Measurements from ENCODE around the gene TNIP1.

Gene TNIP1

GRCh38 chr5:151068433-151069197 is 12.2 kb downstream of the TNIP1 start:
- no peak overlapping the region for H3K9ac ChIP-seq (ENCODE audit: low read length)
- no peaks in the 10 kb centered on the region for H3K9me3 ChIP-seq (ENCODE audit: control insufficient read depth, low read length)
- H3K4me3 ChIP-seq (ENCODE audit: low read length) = no peak overlapping the region
- peaks cover 3% of the 10 kb centered on the region for H3K36me3 ChIP-seq (ENCODE audit: control insufficient read depth, insufficient read depth, low read length)
- no peaks in the 10 kb centered on the region for H3K27me3 ChIP-seq (ENCODE audit: control insufficient read depth, insufficient read depth, low read length)
- H3K4me1 ChIP-seq (ENCODE audit: control insufficient read depth, insufficient read depth, low read length) = peaks cover 41% of the 10 kb centered on the region

- H3K9ac ChIP-seq (ENCODE audit: low read length) = no peak overlapping the region
- H3K36me3 ChIP-seq (ENCODE audit: control insufficient read depth, insufficient read depth, low read length) = peaks cover 9% of the 10 kb centered on the region
- no peaks in the 10 kb centered on the region for H3K9me3 ChIP-seq (ENCODE audit: control insufficient read depth, low read length)
- no peak overlapping the region for H3K4me3 ChIP-seq (ENCODE audit: low read length)
- H3K27me3 ChIP-seq (ENCODE audit: control insufficient read depth, insufficient read depth, low read length) = no peaks in the 10 kb centered on the region
- H3K4me1 ChIP-seq (ENCODE audit: control insufficient read depth, insufficient read depth, low read length) = peaks cover 48% of the 10 kb centered on the region
These were observed 13.0 kb downstream of the TNIP1 start for GRCh38 chr5:151067632-151068432.

GRCh38 chr5:151066920-151067319 is 13.9 kb downstream of the TNIP1 start:
- Histone ChIP-seq H3K4me1 (ENCODE audit: control insufficient read depth, insufficient read depth, low read length) (peaks cover 45% of the 10 kb centered on the region), H3K9ac (ENCODE audit: low read length) (no peak overlapping the region), H3K9me3 (ENCODE audit: control insufficient read depth, low read length) (no peaks in the 10 kb centered on the region)

DNA sequence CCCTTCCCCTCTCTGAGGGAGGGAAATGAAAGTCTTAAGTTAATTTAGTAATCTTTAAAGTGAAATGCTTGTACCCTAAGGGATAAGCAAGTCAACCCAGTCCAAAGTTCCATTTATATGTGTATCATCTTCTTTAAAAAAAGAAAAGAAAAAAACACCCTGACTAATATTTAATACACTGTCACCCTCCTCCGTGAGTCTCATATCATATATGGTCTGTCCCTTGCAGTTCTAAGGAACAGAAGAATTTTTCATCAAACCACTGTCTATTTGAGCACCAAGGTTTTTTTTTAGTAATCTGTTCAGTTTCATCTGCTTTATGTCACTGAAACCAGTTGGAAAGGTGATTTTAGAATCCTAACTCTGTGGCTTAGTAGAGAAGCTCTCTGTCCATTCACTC is 15.2 kb downstream of the TNIP1 start:
- no peaks in the 10 kb centered on the region for H3K27me3 ChIP-seq (ENCODE audit: control insufficient read depth, insufficient read depth, low read length)
- peaks cover 39% of the 10 kb centered on the region for H3K4me1 ChIP-seq (ENCODE audit: control insufficient read depth, insufficient read depth, low read length)
- H3K4me3 ChIP-seq (ENCODE audit: low read length) = no peak overlapping the region
- peaks cover 21% of the 10 kb centered on the region for H3K36me3 ChIP-seq (ENCODE audit: control insufficient read depth, insufficient read depth, low read length)
- H3K9ac ChIP-seq (ENCODE audit: low read length) = no peak overlapping the region
- H3K9me3 ChIP-seq (ENCODE audit: control insufficient read depth, low read length) = no peaks in the 10 kb centered on the region

More at GRCh38 chr5:151066920-151067319, 13.9 kb downstream of the TNIP1 start:
- H3K36me3 ChIP-seq (ENCODE audit: control insufficient read depth, insufficient read depth, low read length) = peaks cover 18% of the 10 kb centered on the region
- H3K27me3 ChIP-seq (ENCODE audit: control insufficient read depth, insufficient read depth, low read length) = no peaks in the 10 kb centered on the region
- no peak overlapping the region for H3K4me3 ChIP-seq (ENCODE audit: low read length)

DNA sequence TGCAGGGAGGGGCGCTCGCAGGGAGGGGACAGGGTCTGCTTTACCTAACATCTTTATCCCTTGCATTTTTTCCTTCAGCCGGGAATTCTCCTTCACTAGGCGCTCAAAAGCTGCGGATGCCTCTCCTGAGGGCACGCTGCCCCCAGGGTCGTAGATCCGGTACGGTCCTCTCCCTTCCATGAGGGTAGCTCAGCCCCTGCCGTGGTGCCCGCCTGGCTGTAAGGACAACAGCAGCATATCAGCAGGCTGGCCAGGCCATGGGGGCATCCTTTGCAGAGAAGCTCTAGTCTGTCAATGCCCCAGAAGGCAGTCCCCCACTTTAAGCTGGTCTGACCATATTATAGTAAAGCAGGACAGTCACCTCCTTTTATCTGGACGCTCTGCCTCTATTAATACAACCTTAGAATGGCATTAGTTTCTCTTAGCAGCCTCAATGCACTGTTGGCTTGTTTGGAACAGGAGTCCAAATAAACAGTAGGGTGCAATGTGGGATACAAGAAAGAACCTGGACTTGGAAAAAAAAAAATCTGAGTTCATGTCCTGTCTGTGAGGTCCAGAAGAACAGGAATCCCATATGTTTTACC is 15.8 kb downstream of the TNIP1 start:
- Histone ChIP-seq H3K36me3 (ENCODE audit: control insufficient read depth, insufficient read depth, low read length) (peaks cover 23% of the 10 kb centered on the region), H3K9me3 (ENCODE audit: control insufficient read depth, low read length) (no peaks in the 10 kb centered on the region), H3K4me1 (ENCODE audit: control insufficient read depth, insufficient read depth, low read length) (peaks cover 39% of the 10 kb centered on the region), H3K9ac (ENCODE audit: low read length) (no peak overlapping the region), H3K4me3 (ENCODE audit: low read length) (no peak overlapping the region), H3K27me3 (ENCODE audit: control insufficient read depth, insufficient read depth, low read length) (no peaks in the 10 kb centered on the region)

DNA sequence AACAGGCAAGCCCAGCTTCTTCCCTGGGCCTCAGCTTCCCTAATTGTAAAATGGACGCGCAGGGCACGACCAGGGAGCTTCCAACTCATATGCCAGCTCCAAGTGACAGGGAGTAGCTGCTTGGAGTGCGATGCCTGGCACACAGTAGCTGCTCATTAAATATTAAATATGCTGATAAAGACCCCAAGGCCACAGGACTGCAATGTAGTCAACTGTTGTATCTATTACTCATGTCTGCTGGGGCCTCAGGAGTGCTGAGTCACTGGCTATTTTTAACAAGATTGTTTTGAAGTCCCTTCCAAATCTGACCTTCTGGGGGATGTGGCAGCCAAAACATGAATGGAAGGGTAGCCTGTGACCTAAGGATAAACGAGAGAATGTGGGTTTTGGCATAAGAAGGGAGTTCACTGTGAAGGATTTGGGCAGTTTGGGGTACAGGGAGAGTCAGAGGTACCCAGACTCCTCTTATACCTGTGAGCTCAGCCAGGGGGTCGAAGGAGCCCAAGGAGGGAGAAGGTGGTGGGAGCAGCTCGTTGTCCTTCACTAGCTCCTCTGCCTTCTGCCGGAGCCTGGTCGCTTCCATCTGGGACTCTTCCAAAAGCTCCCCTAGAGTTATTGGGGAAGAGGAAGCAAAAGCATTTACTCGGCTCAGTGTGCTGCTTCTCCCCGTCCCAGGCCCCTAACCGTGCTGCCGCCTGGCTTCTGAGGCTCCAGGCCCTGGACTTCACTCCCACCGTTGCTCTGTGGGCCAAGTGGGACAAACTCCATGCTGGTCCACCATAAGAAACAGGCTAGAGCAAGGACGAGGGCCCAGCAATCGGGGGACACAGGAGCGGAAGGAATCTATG is 17.5 kb downstream of the TNIP1 start:
- no peaks in the 10 kb centered on the region for H3K27me3 ChIP-seq (ENCODE audit: control insufficient read depth, insufficient read depth, low read length)
- peaks cover 30% of the 10 kb centered on the region for H3K4me1 ChIP-seq (ENCODE audit: control insufficient read depth, insufficient read depth, low read length)
- H3K9me3 ChIP-seq (ENCODE audit: control insufficient read depth, low read length) = no peaks in the 10 kb centered on the region
- H3K4me3 ChIP-seq (ENCODE audit: low read length) = no peak overlapping the region
- H3K9ac ChIP-seq (ENCODE audit: low read length) = peak overlapping the region; percentile 3
- H3K36me3 ChIP-seq (ENCODE audit: control insufficient read depth, insufficient read depth, low read length) = peaks cover 32% of the 10 kb centered on the region

DNA sequence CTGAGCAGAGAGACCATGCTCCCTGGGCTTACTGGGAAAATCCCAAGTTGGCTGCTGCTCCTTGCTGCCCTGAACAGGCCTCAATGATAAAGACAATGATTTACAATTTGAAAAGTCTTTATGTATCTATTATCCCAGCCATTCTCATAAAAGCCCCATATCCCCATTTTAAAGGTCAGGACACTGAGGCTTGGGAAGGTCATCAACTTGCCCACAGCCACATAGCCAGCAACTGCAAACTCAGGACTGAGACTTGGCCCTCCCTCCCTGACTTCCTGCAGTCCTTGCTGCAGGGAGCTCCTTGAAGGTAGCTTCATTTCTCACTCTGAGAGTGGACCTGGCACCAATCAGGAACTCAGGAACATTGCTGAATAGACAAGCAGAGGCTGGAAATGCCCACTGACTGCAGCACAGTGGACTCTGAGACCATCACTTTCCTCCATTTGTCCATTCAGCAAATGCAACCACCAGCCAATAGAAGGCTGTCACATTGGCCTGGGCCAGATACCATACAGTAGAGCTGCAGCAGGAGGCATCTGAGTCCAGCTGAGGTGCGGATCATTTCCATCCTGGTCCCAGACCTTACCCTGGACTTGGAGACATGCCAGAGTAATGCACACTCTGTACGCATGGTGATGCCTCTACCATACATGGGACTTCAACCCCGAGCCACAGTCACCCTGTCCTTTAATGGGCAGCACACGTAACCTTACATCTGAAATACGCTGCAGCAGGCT is 18.3 kb downstream of the TNIP1 start:
- Histone ChIP-seq H3K9me3 (ENCODE audit: control insufficient read depth, low read length) (no peaks in the 10 kb centered on the region), H3K27me3 (ENCODE audit: control insufficient read depth, insufficient read depth, low read length) (no peaks in the 10 kb centered on the region), H3K4me3 (ENCODE audit: low read length) (no peak overlapping the region), H3K4me1 (ENCODE audit: control insufficient read depth, insufficient read depth, low read length) (peaks cover 24% of the 10 kb centered on the region), H3K9ac (ENCODE audit: low read length) (no peak overlapping the region), H3K36me3 (ENCODE audit: control insufficient read depth, insufficient read depth, low read length) (peaks cover 32% of the 10 kb centered on the region)

DNA sequence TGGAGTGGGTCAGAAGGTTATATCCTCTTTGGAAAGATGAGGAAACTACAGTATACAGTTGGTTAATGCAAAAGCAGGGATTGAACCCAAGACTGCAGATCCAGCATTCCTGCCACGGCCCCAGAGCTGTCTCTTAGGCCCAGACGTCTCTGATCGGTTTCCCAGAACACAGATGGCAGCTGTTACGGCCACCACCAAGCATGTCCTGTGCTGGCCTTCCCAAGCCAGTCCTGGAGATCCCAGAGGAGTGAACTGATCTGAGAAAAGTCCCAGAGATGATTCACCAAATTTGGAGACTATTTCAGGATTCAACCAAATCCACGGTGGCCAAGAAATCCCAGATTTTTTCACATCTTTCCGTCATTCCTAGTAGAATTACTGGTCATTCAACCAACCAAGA is 20.1 kb downstream of the TNIP1 start:
- no peak overlapping the region for H3K9ac ChIP-seq (ENCODE audit: low read length)
- no peaks in the 10 kb centered on the region for H3K9me3 ChIP-seq (ENCODE audit: control insufficient read depth, low read length)
- H3K36me3 ChIP-seq (ENCODE audit: control insufficient read depth, insufficient read depth, low read length) = peaks cover 36% of the 10 kb centered on the region
- no peaks in the 10 kb centered on the region for H3K27me3 ChIP-seq (ENCODE audit: control insufficient read depth, insufficient read depth, low read length)
- H3K4me1 ChIP-seq (ENCODE audit: control insufficient read depth, insufficient read depth, low read length) = peaks cover 26% of the 10 kb centered on the region
- no peak overlapping the region for H3K4me3 ChIP-seq (ENCODE audit: low read length)

- Histone ChIP-seq H3K36me3 (ENCODE audit: control insufficient read depth, insufficient read depth, low read length) (peaks cover 36% of the 10 kb centered on the region), H3K4me1 (ENCODE audit: control insufficient read depth, insufficient read depth, low read length) (peaks cover 23% of the 10 kb centered on the region), H3K9me3 (ENCODE audit: control insufficient read depth, low read length) (no peaks in the 10 kb centered on the region), H3K4me3 (ENCODE audit: low read length) (no peak overlapping the region), H3K9ac (ENCODE audit: low read length) (no peak overlapping the region), H3K27me3 (ENCODE audit: control insufficient read depth, insufficient read depth, low read length) (no peaks in the 10 kb centered on the region)
These were observed 21.8 kb downstream of the TNIP1 start for GRCh38 chr5:151058891-151059489.

DNA sequence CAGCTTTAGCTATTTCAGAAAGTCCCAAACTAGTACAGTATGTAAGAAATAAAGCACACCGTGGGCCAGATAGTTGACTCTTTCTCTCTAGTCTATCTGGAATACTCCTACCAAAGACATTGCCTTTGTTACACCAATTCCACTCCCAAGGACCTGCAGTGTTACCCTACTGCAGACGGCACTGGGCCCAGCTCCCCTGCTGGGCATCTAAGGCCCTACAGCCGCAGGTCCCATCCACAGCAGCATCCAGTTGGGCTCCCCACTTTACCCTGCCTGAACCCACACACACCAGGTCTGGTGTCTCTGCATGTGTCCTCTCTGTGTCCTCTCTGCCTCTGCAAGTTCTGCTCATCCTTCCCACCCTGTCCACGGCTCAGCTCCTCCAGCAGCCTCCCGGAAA is 22.5 kb downstream of the TNIP1 start:
- H3K9me3 ChIP-seq (ENCODE audit: control insufficient read depth, low read length) = no peaks in the 10 kb centered on the region
- no peaks in the 10 kb centered on the region for H3K27me3 ChIP-seq (ENCODE audit: control insufficient read depth, insufficient read depth, low read length)
- peaks cover 35% of the 10 kb centered on the region for H3K36me3 ChIP-seq (ENCODE audit: control insufficient read depth, insufficient read depth, low read length)
- no peak overlapping the region for H3K4me3 ChIP-seq (ENCODE audit: low read length)
- peaks cover 16% of the 10 kb centered on the region for H3K4me1 ChIP-seq (ENCODE audit: control insufficient read depth, insufficient read depth, low read length)
- no peak overlapping the region for H3K9ac ChIP-seq (ENCODE audit: low read length)
